GM21390 (cell line): ENCODE data around the gene SNAPC3.
"Not testable (repeated sequence)": the region's sequence is repeated elsewhere in the genome, so short reads cannot be mapped to it uniquely, and the experiment has no call there.

Experiments
- ATAC-seq: cut with Tn5 transposase; IDR thresholded peaks from one replicate; pipeline ENCODE4 v1.9.1; 2021; ENCODE audit not compliant: unreplicated experiment

Gene SNAPC3

DNA sequence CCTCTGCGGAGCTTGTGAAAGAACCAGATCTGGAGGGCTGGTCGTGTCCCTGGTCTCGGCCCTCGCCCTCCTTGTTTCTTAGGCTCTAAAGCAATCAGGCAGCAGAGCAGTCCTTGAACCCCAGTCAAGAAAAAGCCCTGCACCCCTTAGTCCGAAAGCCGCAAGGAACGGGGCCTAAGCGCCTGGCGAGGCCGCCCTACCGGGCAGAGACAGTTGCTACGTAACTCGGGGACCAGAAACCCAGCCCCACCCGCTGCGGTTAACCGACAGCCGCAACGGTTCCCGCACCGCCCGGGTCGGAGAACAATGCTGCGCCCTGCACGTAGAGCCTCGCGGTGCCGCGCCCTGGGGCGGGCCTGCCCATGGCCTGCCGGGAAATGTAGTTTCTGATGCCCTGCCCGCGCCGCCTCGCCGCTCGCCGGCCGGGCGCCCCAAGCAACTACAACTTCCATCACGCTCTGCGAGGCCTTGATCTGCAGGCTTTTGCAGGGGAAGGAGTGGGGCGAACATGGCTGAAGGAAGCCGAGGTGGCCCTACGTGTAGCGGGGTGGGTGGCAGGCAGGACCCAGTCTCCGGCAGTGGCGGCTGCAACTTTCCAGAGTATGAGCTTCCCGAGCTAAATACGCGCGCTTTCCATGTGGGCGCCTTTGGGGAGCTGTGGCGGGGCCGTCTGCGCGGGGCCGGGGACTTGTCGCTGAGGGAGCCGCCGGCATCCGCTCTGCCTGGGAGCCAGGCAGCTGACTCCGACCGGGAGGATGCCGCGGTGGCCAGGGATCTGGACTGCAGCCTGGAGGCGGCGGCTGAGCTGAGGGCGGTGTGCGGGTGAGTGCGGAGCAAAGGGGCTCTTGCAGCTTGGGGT lies at the start of gene SNAPC3:
Gene SNAPC3 (plus strand): TSS at position 505 of the 859 bp plus-strand sequence. CDS start 4 bp downstream, at position 509.
- ATAC-seq = peak; percentile 96

- ATAC-seq = no peak
Measured at GRCh38 chr9:15373881-15374280, 48.8 kb upstream of the SNAPC3 start.

DNA sequence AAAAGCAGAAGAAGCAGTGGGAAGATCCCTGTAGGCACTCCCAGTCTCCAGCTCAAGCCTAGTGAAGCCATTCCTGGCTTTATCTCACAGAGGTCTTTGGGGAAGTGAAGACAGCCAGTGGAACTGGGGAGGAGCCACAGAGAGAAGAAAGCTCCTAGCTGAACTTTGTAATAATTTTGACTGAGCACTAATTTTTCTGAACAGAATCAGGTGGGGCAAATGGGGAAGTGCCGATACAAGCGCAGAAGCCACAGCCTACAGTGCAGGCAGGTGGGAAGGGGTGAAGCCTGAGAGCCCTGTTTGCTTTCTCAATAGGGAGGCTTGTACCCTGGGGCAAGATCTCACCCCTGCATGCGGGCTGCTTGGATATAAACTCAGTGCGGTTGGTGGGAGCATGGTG lies 48.4 kb upstream of the SNAPC3 start:
- ATAC-seq = no peak

DNA sequence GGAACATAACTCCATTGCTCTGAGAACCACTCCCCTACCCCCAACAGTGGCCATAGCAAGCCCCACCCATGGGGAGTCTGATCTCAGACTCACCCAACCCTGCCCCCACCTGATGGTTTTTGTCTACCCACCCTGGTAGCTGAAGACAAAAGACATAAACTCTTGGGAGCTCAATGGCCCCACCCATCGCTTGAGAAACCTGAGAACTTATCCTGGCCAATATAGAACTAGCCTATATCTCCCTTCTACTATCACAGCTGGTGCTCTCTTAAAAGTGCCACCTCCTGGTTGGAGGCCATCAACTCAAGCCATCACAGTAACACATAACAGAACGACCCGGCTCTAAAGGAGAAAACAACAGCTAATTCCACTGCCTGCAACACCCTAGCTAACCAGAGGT lies 47.9 kb upstream of the SNAPC3 start:
- no peak for ATAC-seq

DNA sequence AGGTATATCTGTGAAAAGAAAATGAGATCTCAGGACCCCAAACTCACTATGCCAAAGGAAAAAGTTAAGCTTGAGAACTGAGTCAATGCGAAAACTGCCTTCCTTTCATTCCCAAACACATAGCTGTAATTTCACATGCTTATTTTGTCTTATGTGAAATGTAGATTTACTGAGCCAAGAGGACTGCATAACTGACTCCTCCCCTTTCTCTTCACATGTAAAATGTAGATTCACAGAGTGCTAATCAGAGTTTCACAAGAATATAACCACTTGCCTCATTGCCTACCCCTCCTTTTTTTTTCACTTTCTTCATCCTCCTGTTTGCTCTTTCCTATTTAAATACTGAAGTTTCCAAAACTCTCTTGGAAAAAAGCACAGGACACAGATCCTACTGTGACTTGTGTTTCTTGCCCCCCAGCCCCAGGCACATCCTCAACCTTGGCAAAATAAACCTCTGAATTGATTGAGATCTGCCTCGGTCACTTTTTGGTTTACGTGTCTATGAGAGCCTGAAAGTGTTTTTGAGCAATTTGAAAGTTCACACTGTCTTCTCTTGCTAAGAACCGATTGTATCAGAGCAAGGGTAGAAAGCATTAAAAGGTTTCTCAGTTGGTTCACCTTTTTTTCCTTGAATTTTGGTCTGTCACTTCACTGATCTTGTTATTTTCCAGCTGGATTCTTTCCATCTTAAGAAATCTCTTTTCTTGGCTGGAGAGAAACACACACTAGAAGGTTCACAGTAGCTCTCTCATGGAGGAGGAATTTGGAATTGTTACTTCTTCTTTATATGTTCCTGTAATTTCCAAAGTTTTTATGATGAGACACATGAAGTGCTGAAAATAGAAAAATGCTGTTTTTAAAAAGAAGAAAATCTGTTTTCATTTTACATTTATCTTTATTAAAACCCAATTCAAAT lies 44.8 kb upstream of the SNAPC3 start:
- no peak for ATAC-seq

GRCh38 chr9:15379317-15379716 lies 43.4 kb upstream of the SNAPC3 start:
- ATAC-seq = not testable (repeated sequence)

GRCh38 chr9:15379888-15380287 lies 42.8 kb upstream of the SNAPC3 start:
- ATAC-seq = not testable (repeated sequence)

- no peak for ATAC-seq
Measured at GRCh38 chr9:15381491-15381890, 41.2 kb upstream of the SNAPC3 start.

DNA sequence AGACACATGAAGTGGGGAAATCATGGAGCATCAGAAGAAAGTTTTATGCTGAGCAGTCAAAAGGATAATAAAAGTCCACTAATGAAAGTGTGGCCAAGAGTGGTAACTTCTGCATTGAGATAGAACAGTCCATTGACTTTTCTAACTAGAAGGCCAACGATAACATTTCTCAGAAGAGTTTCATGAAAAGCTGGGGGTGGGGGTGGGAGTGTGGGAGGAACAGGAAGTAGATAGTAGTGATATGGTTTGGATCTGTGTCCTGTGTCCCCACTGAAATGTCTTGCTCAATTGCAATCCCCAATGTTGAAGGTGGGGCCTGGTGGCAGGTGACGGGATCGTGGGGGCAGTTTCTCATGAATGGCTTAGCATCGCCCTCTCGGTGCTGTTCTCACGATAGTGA lies 36.2 kb upstream of the SNAPC3 start:
- no peak for ATAC-seq

- ATAC-seq = no peak
Measured at GRCh38 chr9:15389173-15389572, 33.5 kb upstream of the SNAPC3 start.

GRCh38 chr9:15389631-15390030 lies 33.0 kb upstream of the SNAPC3 start:
- ATAC-seq = no peak

GRCh38 chr9:15390201-15390600 lies 32.5 kb upstream of the SNAPC3 start:
- ATAC-seq = no peak

DNA sequence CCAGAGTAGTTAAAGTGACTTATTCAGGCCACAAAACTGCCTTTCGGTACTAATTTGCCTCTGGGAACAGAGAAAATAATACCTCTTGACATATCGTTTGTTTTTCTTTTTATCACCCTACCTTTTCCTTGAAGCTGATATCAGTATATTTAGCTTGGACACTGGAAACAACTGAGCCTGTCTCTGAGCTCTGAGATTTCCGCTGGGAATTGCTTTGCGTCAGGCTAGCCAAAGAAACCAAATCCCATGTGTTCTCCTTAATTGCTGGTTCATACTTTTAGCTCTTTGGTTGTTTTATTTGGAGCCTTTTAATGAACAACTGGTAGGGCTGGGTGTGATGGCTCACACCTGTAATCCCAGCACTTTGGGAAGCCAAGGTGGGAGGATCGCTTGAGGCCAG lies 30.3 kb upstream of the SNAPC3 start:
- ATAC-seq = no peak

- no peak for ATAC-seq
Measured at GRCh38 chr9:15400281-15400941, 22.3 kb upstream of the SNAPC3 start.

DNA sequence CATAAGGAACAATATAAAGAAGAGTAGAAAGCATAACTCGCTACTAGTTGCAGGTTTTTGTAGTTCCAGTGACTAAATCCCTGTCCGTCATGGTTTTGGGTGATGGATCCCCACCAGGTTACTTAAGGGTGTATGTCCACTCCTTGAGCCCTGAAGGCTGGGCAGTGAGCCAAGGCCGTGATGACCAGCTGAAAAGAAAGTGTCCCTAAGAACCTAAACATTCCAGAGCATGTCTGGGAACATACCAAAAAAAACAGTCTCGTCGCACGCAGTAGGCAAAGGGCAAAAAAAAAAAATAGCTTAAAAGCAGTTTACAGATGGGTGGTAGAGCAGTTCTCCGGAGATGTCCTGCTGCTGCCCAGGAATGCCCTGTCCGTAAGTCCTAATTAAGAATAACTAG lies 21.4 kb upstream of the SNAPC3 start:
- ATAC-seq = no peak

GRCh38 chr9:15403155-15403554 lies 19.5 kb upstream of the SNAPC3 start:
- ATAC-seq = no peak

DNA sequence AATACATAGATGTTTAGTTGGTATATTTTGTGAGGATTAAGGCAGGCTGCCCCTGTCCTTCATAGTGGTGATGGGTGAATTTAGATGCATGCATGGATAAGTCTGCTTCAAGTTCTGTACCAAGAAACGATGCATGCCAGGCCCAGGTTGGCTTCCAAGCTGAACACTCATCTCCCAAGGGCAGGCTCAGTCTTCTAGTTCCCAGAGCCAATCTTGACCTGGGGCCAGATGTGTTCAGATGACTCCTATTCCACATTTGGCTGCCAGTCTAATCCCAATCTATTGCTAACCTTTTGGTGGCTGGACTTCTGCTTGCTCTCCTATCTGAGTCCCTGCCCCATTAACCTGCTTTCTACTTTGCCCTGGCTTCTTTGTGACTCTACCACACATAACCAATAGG lies 18.5 kb upstream of the SNAPC3 start:
- no peak for ATAC-seq

DNA sequence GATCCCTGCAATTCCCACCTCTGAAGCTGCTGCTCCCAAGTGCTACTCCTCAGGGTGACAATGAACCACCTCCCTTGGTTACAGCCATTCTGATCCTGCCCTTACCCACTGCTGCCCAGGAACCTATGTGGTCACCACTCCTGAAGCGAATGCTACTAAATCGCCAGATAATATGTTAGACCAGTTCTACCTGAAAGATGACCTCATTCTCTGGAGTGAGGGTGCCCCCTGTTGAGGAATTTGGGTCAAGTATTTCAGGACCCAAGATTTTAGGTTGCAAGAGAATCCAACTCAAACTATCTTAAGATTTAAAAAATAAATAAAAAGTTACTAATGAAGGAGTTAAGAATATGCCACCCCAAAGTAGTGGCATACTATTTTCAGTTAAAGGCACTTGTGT lies 5.8 kb upstream of the SNAPC3 start:
- peak; percentile 54 for ATAC-seq

GRCh38 chr9:15417626-15418025 lies 5.0 kb upstream of the SNAPC3 start:
- ATAC-seq = no peak

DNA sequence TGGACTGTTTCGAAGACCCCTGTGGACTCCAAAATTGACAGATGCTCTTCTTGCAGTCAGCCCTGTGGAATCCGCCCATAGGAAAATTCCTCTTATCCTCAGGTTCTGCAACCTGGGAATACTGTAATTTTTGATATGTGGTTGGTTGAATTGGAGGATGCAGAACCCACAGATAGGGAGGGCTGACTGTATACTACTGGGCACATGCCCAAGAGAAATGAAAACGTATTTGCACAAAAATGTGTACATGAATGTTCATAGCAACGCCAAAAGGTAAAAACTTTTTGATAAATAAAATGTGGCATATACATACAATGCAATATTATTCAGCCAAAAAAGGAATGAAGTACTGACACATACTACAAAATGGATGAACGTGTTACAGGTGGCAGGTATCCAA lies 1.9 kb upstream of the SNAPC3 start:
- ATAC-seq = no peak

GRCh38 chr9:15421532-15421931 lies 1.1 kb upstream of the SNAPC3 start:
- no peak for ATAC-seq
